ENCODE results near the gene RNASEH2B.

The RNASEH2B gene

DNA sequence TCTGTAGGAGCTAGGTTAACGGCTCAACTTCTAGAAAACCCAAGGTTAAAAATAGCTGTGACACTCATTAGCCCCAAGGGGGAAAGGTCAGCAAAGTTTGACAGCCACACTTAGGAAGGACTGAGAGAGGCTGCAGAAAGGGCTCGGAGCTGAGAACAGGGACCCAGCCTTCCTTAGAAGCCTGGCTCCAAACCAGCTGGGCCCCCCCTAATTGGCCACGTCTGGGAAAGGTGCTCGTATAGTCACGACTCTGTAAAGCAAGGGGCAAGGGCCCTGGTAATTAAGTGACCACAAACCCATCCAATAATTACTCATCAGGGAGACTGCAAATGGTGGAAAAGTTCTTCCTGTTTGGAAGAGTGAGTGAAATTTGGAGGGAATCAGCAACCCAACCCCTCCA lies 90.5 kb downstream of the RNASEH2B start:
- no peak for DNase-seq

DNA sequence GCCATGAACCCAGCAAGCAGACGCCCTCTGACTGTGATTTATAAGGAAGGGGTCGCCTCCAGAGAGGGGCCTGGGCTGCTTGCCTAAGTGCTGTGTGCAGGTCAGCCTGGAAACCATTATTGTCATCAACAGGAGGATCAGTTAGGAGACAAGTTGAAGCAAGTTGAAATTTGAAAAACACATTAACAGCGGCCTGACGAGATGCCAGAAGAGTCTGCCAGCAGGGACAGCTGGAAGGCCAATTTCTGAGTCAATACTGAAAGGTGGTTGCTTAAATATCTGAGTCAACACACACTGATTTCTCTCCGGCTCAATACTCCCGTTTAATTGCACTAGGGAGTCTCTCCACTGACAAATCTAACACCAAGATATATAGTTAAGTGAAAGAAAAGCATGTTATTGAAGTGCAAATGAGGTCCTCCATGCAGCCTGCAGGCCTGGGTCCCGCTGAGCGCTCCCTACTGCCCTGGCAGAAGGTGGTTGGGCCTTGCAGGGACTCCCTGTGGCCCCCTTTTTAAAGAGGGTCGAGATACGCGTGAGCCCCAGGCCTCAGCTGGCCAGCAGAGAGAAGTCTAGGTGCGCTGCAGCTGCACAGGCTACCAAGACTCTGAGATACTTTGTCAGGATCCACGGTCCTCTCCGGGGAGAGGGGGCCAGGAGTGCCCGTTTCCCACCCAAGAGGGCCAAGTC lies 91.1 kb downstream of the RNASEH2B start:
- no peak for DNase-seq

DNA sequence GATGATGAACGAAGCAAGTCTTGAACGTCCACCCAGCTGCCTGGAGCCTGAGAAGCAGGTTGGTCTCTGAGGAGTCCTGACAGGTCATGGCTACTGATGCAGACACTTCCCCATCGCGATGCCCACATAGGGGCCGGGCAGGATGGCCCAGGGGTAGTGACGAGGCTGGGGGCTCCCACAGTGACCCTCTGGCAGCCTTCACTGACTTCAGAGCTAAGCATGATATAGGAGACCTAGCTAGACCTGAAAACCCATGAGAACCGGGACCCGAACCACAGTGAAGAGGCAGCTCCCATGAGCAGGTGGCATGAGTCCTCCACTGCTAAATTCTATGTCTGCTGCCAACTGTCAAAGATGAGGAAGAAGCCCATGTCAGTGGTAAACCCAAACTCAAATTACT lies 91.7 kb downstream of the RNASEH2B start:
- no peak for DNase-seq

DNA sequence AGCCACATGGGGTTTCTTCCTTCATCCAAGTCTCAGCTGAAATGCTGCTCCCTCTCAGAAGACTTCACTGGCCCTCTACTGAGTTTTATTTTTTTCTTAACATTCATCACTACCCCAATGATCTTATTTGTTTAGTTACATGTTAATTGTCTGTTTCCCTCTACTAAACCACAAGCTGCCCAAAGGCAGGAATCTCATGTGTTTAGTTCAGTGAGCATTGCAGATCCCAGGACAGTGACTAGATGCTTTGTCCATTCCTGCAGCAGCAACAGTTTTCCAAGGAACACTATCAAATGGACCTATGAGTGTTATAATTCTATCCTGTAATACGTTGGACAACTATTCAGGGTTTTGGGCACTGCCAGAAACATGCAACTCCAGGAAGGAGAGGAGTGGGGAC lies 93.1 kb downstream of the RNASEH2B start:
- DNase-seq = no peak

DNA sequence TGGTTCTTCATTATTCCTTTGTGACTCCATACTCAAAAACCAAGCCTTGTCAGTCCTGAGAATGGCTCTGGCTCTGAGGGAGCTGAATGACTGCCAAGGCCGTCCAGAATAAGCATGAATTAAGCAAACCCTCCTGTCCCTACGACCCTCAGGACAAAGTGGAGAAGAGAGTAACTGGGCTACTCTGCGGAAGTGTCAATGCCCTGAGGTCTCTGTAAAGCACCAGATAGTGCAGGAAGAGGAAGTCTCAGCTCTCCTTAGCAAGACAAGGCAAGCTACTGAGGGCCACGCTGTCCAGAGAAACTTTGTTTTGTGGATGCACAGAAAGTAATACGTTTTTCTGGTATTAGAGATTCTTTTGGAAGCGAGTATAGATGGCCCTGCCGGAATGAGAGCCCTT lies 94.1 kb downstream of the RNASEH2B start:
- no peak for DNase-seq

DNA sequence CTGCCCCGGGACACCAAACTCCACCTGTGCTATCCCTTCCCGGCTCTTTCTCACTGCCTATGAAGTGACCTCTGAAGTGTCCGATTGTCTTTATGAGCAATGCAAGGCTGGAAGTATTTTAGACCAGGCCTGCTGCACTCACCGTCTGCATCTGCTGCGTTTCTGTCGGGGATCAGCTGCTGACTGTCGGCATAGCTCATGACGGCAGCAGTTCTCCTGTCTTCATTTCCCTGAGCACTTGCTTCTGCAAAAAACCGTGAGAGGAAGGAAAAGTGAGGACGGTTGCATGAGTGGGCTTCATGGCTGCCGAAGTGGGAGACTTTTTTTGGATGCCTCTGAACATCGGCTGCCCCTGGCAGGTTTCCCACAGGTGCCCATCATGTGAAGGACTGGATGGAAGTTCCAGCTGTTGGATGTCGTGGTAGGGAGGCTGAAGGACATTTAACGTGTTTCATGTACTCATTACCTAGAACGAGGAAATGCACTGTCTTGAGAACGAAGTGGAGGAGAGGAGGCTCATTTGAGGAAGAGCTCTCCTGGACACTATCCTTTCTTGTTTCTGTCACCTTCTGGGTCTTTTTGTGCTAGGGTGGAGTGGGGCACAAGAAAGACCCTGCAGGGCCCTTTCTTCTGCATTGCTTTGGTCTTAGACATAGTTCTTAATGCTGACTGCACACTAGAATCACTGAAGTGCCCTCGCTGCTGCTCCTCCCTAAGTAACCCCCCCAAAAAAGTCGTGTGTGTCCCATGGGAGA lies 94.7 kb downstream of the RNASEH2B start:
- DNase-seq = no peak

DNA sequence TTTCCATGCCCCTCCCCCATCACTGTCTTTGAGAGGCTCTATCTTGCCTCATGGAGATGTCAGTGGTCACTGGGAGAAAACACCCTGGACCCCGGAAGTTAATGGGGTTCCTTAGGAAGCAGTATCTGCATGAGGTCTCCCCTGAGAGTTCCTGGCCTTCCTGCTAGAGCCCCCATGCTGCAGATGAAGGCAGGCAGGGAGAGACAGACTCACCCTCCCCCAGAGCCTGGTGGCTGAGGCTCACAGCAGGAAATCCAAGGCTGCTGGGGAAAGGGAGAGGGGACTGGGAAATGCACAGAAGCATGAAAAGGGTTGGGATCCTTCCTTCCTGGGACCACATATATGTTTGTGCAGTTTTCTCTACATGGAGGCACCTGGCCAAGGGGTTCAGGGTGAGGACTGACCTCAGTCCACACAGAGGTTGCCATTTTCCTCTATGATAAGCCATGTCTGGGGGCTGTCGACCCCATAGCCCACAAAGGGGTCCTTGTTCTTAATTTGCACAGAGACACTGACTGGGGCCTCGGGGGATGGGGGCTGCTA lies 95.4 kb downstream of the RNASEH2B start:
- DNase-seq = no peak

DNA sequence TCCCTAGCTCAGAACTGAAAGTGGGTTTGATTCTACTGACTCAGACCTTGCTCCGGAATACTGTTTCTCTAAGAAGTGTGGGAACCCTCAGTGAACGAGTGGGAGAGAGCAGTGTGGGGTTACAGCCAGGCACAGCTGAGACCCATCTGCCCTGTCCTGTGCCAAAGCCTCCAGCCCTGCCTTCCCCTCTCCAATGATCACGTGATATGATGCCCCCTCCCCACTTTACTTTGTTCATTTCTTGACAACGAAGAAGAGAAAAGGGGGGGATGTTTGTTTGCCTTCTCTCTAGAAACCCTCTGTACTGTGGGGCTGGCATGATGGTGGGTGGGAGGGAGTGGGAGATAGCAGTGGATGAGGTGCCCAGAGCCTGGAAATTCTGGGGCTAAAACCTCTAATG lies 96.0 kb downstream of the RNASEH2B start:
- no peak for DNase-seq
